ENCODE measurements around the gene HMOX2. TPM values are rescaled to one million over a fixed set of nuclear protein-coding genes. Genes with fewer than 3 reads are reported as not detected.

HMOX2 gene
- total and polyA plus RNA-seq, 4 donors = 37.6 to 57.8 (median 51.3) TPM

DNA sequence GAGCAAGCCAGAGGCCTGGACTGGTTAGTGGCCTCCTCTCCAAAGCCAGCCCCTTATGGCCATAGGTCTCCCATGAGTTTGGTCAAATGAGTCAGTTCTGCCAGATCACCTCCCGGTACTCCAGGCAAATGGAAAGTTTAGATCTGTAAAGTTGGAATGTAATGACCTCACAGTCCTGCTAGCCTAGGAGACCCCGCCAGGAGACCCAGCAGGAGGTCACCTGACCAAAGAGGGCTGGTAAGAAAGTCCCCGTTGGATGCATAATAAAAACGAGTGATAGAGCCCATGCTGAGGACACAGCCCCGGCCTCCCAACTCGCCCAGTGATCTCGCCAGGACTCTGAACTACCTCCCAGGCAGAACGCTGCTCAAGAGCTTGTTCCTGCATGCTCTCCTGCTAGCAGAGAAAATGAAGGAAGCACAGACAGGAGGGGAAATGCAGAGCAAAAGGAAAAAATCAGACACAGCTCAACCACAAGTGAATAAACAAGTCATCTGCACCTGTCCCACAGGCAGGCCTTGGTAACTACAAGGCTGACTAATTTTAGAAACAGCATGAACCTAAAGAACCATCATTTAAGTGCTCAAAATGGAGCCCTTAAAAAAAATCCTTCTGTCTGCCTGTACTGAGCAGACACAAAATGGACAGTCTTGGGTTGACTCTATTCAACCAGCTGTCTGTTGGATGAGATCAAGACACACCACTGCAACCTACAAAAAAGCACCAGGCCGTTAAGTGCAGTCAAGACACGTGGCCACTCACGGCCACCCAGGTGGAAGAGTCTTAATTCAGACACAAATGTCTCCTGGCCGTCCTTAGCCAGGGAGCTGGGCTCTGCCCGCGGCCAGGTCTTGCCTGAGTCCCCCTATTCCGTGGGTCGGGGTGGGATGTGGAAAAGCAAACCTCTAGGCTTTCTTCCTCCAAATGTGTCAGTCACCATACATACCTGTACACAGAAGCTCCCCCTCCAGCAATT, 53.2 kb downstream of the HMOX2 start:
- Histone ChIP-seq H3K4me1 (ENCODE audit: control insufficient read depth in 5 of 5, insufficient read depth in 5 of 5, low read length in 5 of 5) (peaks cover 0 to 7% (median 0%) of the 10 kb centered on the region in 5 donors), H3K9me3 (ENCODE audit: control insufficient read depth in 4 of 4, insufficient read depth in 3 of 4, low read length in 3 of 4) (peaks cover 0 to 1% (median 0%) of the 10 kb centered on the region in 4 donors), H3K36me3 (ENCODE audit: control insufficient read depth in 4 of 4, insufficient read depth in 4 of 4, low read length in 4 of 4) (peaks cover 0 to 4% (median 1%) of the 10 kb centered on the region in 4 donors), H3K9ac (ENCODE audit: insufficient read depth in 1 of 2, low read length in 2 of 2) (no peak overlapping the region), H3K27ac (ENCODE audit: low read depth in 1 of 2, low read length in 1 of 2) (peak overlapping the region in 1 of 2 donors; percentile 37), H3K4me3 (no peak overlapping the region), H3K27me3 (ENCODE audit: control insufficient read depth in 3 of 3, insufficient read depth in 3 of 3, low read length in 2 of 3) (no peaks in the 10 kb centered on the region)
- TF ChIP-seq, protein P1, sequence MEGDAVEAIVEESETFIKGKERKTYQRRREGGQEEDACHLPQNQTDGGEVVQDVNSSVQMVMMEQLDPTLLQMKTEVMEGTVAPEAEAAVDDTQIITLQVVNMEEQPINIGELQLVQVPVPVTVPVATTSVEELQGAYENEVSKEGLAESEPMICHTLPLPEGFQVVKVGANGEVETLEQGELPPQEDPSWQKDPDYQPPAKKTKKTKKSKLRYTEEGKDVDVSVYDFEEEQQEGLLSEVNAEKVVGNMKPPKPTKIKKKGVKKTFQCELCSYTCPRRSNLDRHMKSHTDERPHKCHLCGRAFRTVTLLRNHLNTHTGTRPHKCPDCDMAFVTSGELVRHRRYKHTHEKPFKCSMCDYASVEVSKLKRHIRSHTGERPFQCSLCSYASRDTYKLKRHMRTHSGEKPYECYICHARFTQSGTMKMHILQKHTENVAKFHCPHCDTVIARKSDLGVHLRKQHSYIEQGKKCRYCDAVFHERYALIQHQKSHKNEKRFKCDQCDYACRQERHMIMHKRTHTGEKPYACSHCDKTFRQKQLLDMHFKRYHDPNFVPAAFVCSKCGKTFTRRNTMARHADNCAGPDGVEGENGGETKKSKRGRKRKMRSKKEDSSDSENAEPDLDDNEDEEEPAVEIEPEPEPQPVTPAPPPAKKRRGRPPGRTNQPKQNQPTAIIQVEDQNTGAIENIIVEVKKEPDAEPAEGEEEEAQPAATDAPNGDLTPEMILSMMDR (IDR thresholded peaks at IDR 0.05; ENCODE audit: control extremely low read depth, extremely low read depth) = no peak
- 69 to 73% methylated on average over 16 of the region's 16 CpGs for WGBS, 2 donors
- DNase-seq = no peak
- no peak for ATAC-seq (ENCODE audit: insufficient read depth, low FRiP score)

- no peaks in the 10 kb centered on the region for H3K27me3 ChIP-seq (ENCODE audit: control insufficient read depth in 3 of 3, insufficient read depth in 3 of 3, low read length in 2 of 3)
- TF ChIP-seq, protein P1 (IDR thresholded peaks at IDR 0.05; ENCODE audit: control extremely low read depth, extremely low read depth) = no peak
- peaks cover 0 to 1% (median 0%) of the 10 kb centered on the region in 4 donors for H3K9me3 ChIP-seq (ENCODE audit: control insufficient read depth in 4 of 4, insufficient read depth in 3 of 4, low read length in 3 of 4)
- 92 to 93% methylated on average over 8 of the region's 8 CpGs for WGBS, 2 donors
- no peak overlapping the region for H3K9ac ChIP-seq (ENCODE audit: insufficient read depth in 1 of 2, low read length in 2 of 2)
- H3K27ac ChIP-seq (ENCODE audit: low read depth in 1 of 2, low read length in 1 of 2) = no peak overlapping the region
- ATAC-seq (ENCODE audit: insufficient read depth, low FRiP score) (no peak), DNase-seq (no peak)
- peaks cover 0 to 4% (median 1%) of the 10 kb centered on the region in 4 donors for H3K36me3 ChIP-seq (ENCODE audit: control insufficient read depth in 4 of 4, insufficient read depth in 4 of 4, low read length in 4 of 4)
- H3K4me1 ChIP-seq (ENCODE audit: control insufficient read depth in 5 of 5, insufficient read depth in 5 of 5, low read length in 5 of 5) = peaks cover 0 to 7% (median 0%) of the 10 kb centered on the region in 5 donors
- H3K4me3 ChIP-seq = no peak overlapping the region
These were observed 55.6 kb downstream of the HMOX2 start for GRCh38 chr16:4531811-4532210.

DNA sequence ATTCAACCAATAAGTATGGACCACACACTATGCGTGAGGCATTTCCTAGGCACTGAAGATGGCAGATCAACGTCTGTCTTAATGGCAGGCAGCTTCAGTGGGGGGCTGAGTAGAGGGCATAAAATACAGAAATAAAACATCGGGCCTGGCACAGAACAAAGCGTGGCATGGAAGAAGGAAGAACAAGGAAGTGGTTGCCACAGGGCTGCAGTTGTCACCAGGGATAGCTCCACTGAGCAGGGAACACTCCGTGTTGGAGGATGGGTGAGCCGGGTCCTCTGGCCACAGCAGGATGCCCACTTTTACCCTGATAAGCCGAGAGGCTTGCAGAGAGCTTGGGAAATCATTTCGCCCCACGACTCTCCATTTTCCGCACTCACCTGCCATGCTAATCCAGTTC, 56.0 kb downstream of the HMOX2 start:
- ATAC-seq (ENCODE audit: insufficient read depth, low FRiP score) (no peak), DNase-seq (no peak)
- H3K36me3 ChIP-seq (ENCODE audit: control insufficient read depth in 4 of 4, insufficient read depth in 4 of 4, low read length in 4 of 4) = peaks cover 0 to 4% (median 1%) of the 10 kb centered on the region in 4 donors
- TF ChIP-seq, protein P1 (IDR thresholded peaks at IDR 0.05; ENCODE audit: control extremely low read depth, extremely low read depth) = no peak
- WGBS, 2 donors = 88 to 96% methylated on average over 10 of the region's 10 CpGs
- H3K9me3 ChIP-seq (ENCODE audit: control insufficient read depth in 4 of 4, insufficient read depth in 3 of 4, low read length in 3 of 4) = peaks cover 0 to 1% (median 0%) of the 10 kb centered on the region in 4 donors
- H3K9ac ChIP-seq (ENCODE audit: insufficient read depth in 1 of 2, low read length in 2 of 2) = no peak overlapping the region
- H3K4me1 ChIP-seq (ENCODE audit: control insufficient read depth in 5 of 5, insufficient read depth in 5 of 5, low read length in 5 of 5) = peaks cover 0 to 9% (median 3%) of the 10 kb centered on the region in 5 donors
- H3K27ac ChIP-seq (ENCODE audit: low read depth in 1 of 2, low read length in 1 of 2) = no peak overlapping the region
- no peak overlapping the region for H3K4me3 ChIP-seq
- no peaks in the 10 kb centered on the region for H3K27me3 ChIP-seq (ENCODE audit: control insufficient read depth in 3 of 3, insufficient read depth in 3 of 3, low read length in 2 of 3)
